Right cardiac atrium (tissue), 5 donors: Measurements from ENCODE around the gene IRX3. TPM values are rescaled to one million over a fixed set of nuclear protein-coding genes. Genes with fewer than 3 reads are reported as not detected.

Source experiments
- ATAC-seq, 2 donors: fragments of 200-7000 bp; cut with Tn5 transposase; one replicate each; pipeline versions ENCODE4 v1.8.0 to v1.9.1; 2020; ENCODE audit warnings: moderate library complexity in 2 of 2, mild to moderate bottlenecking in 1 of 2
- DNase-seq, 3 donors: peaks; one replicate each; pipeline ENCODE4 v3.0.0-alpha.2; 2020
- H3K27ac ChIP-seq: one replicate; pipeline ENCODE4 v1.5.1; 2013; ENCODE audit warnings: mild to moderate bottlenecking, low read length, control low read depth, moderate library complexity
- H3K27me3 ChIP-seq: one replicate; pipeline ENCODE4 v1.6.1; 2013; ENCODE audit not compliant: control insufficient read depth, insufficient read depth
- H3K4me1 ChIP-seq: one replicate; pipeline ENCODE4 v1.6.1; 2013; ENCODE audit warnings: low read length; ENCODE audit not compliant: control insufficient read depth, insufficient read depth
- H3K4me3 ChIP-seq: one replicate; pipeline ENCODE4 v1.5.1; 2013; ENCODE audit warnings: low read length, control low read depth
- H3K9me3 ChIP-seq: one replicate; pipeline ENCODE4 v1.6.1; 2013; ENCODE audit warnings: low read length; ENCODE audit not compliant: control insufficient read depth
- WGBS: extraction: QIAGEN DNeasy Blood & Tissue Kit; methylation state at CpG from one replicate; pipeline ENCODE4 v1.1.7; 2013; 5-methylcytosine and 5-hydroxymethylcytosine counted together
- intact Hi-C, 4 donors: fragments of 100-400 bp; cut with DNase I; formaldehyde crosslinking; loops; one replicate each; pipeline versions ENCODE4 v1.11.0 to v1.14.0; 2022 to 2023
- long read RNA-seq, 4 donors: library from polyadenylated mRNA; unstranded; transcript quantifications; one replicate each; pipeline ENCODE4 v2.0.0, GENCODE V29; 2020 to 2021
- polyA plus RNA-seq: library from polyadenylated mRNA; stranded (reverse); fragments of 200-250 nt; gene quantifications from one replicate; pipeline ENCODE4 v1.2.3, GENCODE V29; 2013
- total RNA-seq, 4 donors: library from RNA; stranded (reverse); fragmentation: NEBNext Ultra II Directional; extraction: Animal tissue kit (Norgen Biotek cat#: 25700); gene quantifications; one replicate each; pipeline ENCODE4 v1.2.1, GENCODE V29; 2021
- donor health status: healthy with polysubstance abuse.
- donor health status: DM: no; HTN: yes; CAD: no.
- donor health status: DM: no; HTN: no; CAD: no.
- donor health status: DM: no; HTN: yes; CAD: no; lungs with severe emphysema.
- donor health status: DM: yes; HTN: yes; CAD: no.

IRX3 gene
- total RNA-seq (10 to 100 TPM in 3 of 4 donors, 1 to 10 TPM in 1; 9.4 to 17.8 (median 16.0) TPM), polyA plus RNA-seq (7.3 TPM)
- long read RNA-seq, donor 1, transcript IRX3-201 (4 exons, 2,601 nt) = major isoform, 47 of 77 reads
- long read RNA-seq, donor 1, partial matches to known transcripts = 24 of 77 reads
- long read RNA-seq, donor 1, other reads (novel, unspliced or antisense) = 6 of 77 reads
- long read RNA-seq, donor 2, transcript IRX3-201 (4 exons, 2,601 nt) = major isoform, 15 of 24 reads
- long read RNA-seq, donor 2, partial matches to known transcripts = 5 of 24 reads
- long read RNA-seq, donor 2, other reads (novel, unspliced or antisense) = 4 of 24 reads
- long read RNA-seq, donor 3, partial matches to known transcripts = 2 of 2 reads
- long read RNA-seq, donor 3, other reads (novel, unspliced or antisense) = 0 of 2 reads
- long read RNA-seq, donor 4, transcript IRX3-201 (4 exons, 2,601 nt) = major isoform, 10 of 13 reads
- long read RNA-seq, donor 4, partial matches to known transcripts = 3 of 13 reads
- long read RNA-seq, donor 4, other reads (novel, unspliced or antisense) = 0 of 13 reads

- WGBS = under 1% methylated on average over 67 of the region's 67 CpGs
- Histone ChIP-seq H3K4me1 (no peaks in the 10 kb centered on the region), H3K27ac (peak within 1 kb of the TSS; percentile 25), H3K27me3 (no peaks in the 10 kb centered on the region), H3K4me3 (peak within 1 kb of the TSS; percentile 54), H3K9me3 (no peaks in the 10 kb centered on the region)
- DNase-seq (peak; percentile 90 to 96 (median 93)), ATAC-seq (peak; percentile 84 to 89)
- intact Hi-C loops = loop anchor here in 3 of 4 donors (10.0 kb wide), 4 partner anchors 92 to 648 kb away; partner anchors contain the start of gene IRX5 (in 1 of the 3)
These were observed at the start of gene IRX3 for GRCh38 chr16:54286366-54287130. IRX3 (minus strand) TSS chr16:54286787; CDS start chr16:54286050, 737 bp downstream.

GRCh38 chr16:54335230-54335629 lies 48.6 kb upstream of the IRX3 start:
- intact Hi-C loops = no loop called here
- no peak for ATAC-seq
- Histone ChIP-seq H3K4me1 (no peaks in the 10 kb centered on the region), H3K4me3 (no peak overlapping the region), H3K9me3 (no peaks in the 10 kb centered on the region), H3K27ac (no peak overlapping the region), H3K27me3 (no peaks in the 10 kb centered on the region)
- WGBS = 80% methylated on average over 3 of the region's 3 CpGs
- no peak for DNase-seq

GRCh38 chr16:54334208-54334607 lies 47.6 kb upstream of the IRX3 start:
- H3K4me1 ChIP-seq = no peaks in the 10 kb centered on the region
- H3K4me3 ChIP-seq = no peak overlapping the region
- H3K27me3 ChIP-seq = no peaks in the 10 kb centered on the region
- intact Hi-C loops = no loop called here
- no peak overlapping the region for H3K27ac ChIP-seq
- H3K9me3 ChIP-seq = no peaks in the 10 kb centered on the region
- ATAC-seq (no peak), DNase-seq (no peak)
- WGBS = 97% methylated on average over 2 of the region's 2 CpGs

- Histone ChIP-seq H3K27me3 (no peaks in the 10 kb centered on the region), H3K4me1 (no peaks in the 10 kb centered on the region), H3K27ac (no peak overlapping the region), H3K9me3 (no peaks in the 10 kb centered on the region), H3K4me3 (no peak overlapping the region)
- ATAC-seq (no peak), DNase-seq (no peak)
- 69% methylated on average over 7 of the region's 7 CpGs for WGBS
- intact Hi-C loops = no loop called here
These were observed 44.8 kb upstream of the IRX3 start for GRCh38 chr16:54331241-54332002.

GRCh38 chr16:54327609-54328008 lies 41.0 kb upstream of the IRX3 start:
- intact Hi-C loops = no loop called here

GRCh38 chr16:54326266-54326662 lies 39.7 kb upstream of the IRX3 start:
- Histone ChIP-seq H3K27ac (no peak overlapping the region), H3K4me3 (no peak overlapping the region), H3K27me3 (no peaks in the 10 kb centered on the region), H3K4me1 (no peaks in the 10 kb centered on the region), H3K9me3 (no peaks in the 10 kb centered on the region)
- WGBS = 61% methylated on average over 3 of the region's 3 CpGs
- intact Hi-C loops = no loop called here
- no peak for DNase-seq
- ATAC-seq = peak; percentile 54 to 83

More at GRCh38 chr16:54327609-54328008, 41.0 kb upstream of the IRX3 start:
- WGBS = 72% methylated on average over 5 of the region's 5 CpGs
- DNase-seq (no peak), ATAC-seq (no peak)
- Histone ChIP-seq H3K9me3 (no peaks in the 10 kb centered on the region), H3K4me3 (no peak overlapping the region), H3K27me3 (no peaks in the 10 kb centered on the region), H3K4me1 (no peaks in the 10 kb centered on the region), H3K27ac (no peak overlapping the region)

GRCh38 chr16:54325616-54326265 lies 39.2 kb upstream of the IRX3 start:
- Histone ChIP-seq H3K27me3 (no peaks in the 10 kb centered on the region), H3K9me3 (no peaks in the 10 kb centered on the region), H3K4me1 (no peaks in the 10 kb centered on the region), H3K27ac (no peak overlapping the region), H3K4me3 (no peak overlapping the region)
- 46% methylated on average over 5 of the region's 5 CpGs for WGBS
- no peak for DNase-seq
- ATAC-seq = peak in 1 of 2 donors; percentile 17
- intact Hi-C loops = no loop called here

- Histone ChIP-seq H3K4me1 (no peaks in the 10 kb centered on the region), H3K27me3 (no peaks in the 10 kb centered on the region), H3K4me3 (no peak overlapping the region), H3K9me3 (no peaks in the 10 kb centered on the region), H3K27ac (no peak overlapping the region)
- DNase-seq (no peak), ATAC-seq (no peak)
- WGBS = 99% methylated on average over 2 of the region's 2 CpGs
- intact Hi-C loops = no loop called here
These were observed 38.1 kb upstream of the IRX3 start for GRCh38 chr16:54324716-54325115.

GRCh38 chr16:54320697-54321340 lies 34.2 kb upstream of the IRX3 start:
- ATAC-seq = no peak
- WGBS = 85% methylated on average over 9 of the region's 9 CpGs
- H3K27ac ChIP-seq = no peak overlapping the region
- H3K4me3 ChIP-seq = no peak overlapping the region
- intact Hi-C loops = no loop called here
- no peak for DNase-seq
- no peaks in the 10 kb centered on the region for H3K27me3 ChIP-seq
- H3K4me1 ChIP-seq = no peaks in the 10 kb centered on the region
- no peaks in the 10 kb centered on the region for H3K9me3 ChIP-seq

GRCh38 chr16:54318941-54319340 lies 32.4 kb upstream of the IRX3 start:
- ATAC-seq (no peak), DNase-seq (no peak)
- H3K4me1 ChIP-seq = no peaks in the 10 kb centered on the region
- H3K27ac ChIP-seq = no peak overlapping the region
- H3K4me3 ChIP-seq = no peak overlapping the region
- H3K9me3 ChIP-seq = no peaks in the 10 kb centered on the region
- intact Hi-C loops = no loop called here
- WGBS = 86% methylated on average over 1 of the region's 1 CpG
- no peaks in the 10 kb centered on the region for H3K27me3 ChIP-seq
